Pancreas (tissue), 10 donors: ENCODE measurements around the gene CDH4. TPM values are rescaled to one million over a fixed set of nuclear protein-coding genes. Genes with fewer than 3 reads are reported as not detected.
"Not testable (repeated sequence)": the region's sequence is repeated elsewhere in the genome, so short reads cannot be mapped to it uniquely, and the experiment has no call there.

Source experiments
- ATAC-seq, 4 donors: fragments of 200-7000 bp; cut with Tn5 transposase; one replicate each; pipeline versions ENCODE4 v1.8.0 to v1.9.1; 2020; ENCODE audit warnings: mild to moderate bottlenecking in 4 of 4, moderate library complexity in 4 of 4
- DNase-seq, 6 donors: peaks; one replicate each; pipeline ENCODE4 v3.0.0-alpha.2; 2020
- FAIRE-seq: peaks from 2 replicates; lab custom pipeline; 2012; peaks lifted over from hg19 to GRCh38; lab: Jason Lieb, UNC
- H3K27ac ChIP-seq, 4 donors: fragments of 200-600 bp; sonication (generic); 1 replicate in 3 of 4; 2 replicates in 1 of 4; pipeline versions ENCODE4 v1.5.0 to v1.8.0; 2020
- H3K27me3 ChIP-seq, 4 donors: fragments of 200-600 bp; one replicate each; pipeline ENCODE4 v1.8.0; 2021
- H3K36me3 ChIP-seq, 3 donors: fragments of 200-600 bp; sonication (generic) in 1 of 3; one replicate each; pipeline versions ENCODE4 v1.5.0 to v1.8.0; 2020 to 2021
- H3K4me1 ChIP-seq, 3 donors: fragments of 200-600 bp; one replicate each; pipeline ENCODE4 v1.8.0; 2021
- H3K4me3 ChIP-seq, 4 donors: fragments of 200-600 bp; sonication (generic) in 2 of 4; one replicate each; pipeline versions ENCODE4 v1.5.0 to v1.8.0; 2020 to 2021
- H3K9me3 ChIP-seq, 4 donors: fragments of 200-600 bp; one replicate each; pipeline ENCODE4 v1.8.0; 2021
- CTCF ChIP-seq, 4 donors: fragments of 200-600 bp; sonication (generic) in 3 of 4; IDR thresholded peaks; one replicate each; pipeline versions ENCODE4 v1.5.0 to v1.8.0; 2021; ENCODE audit warnings: antibody characterized with exemption in 4 of 4
- WGBS, 2 donors: extraction: QIAGEN DNeasy Blood & Tissue Kit; methylation state at CpG; one replicate each; pipeline ENCODE4 v1.1.7; 2013; 5-methylcytosine and 5-hydroxymethylcytosine counted together
- intact Hi-C, 3 donors: fragments of 100-400 bp; cut with DNase I; formaldehyde crosslinking; loops; one replicate each; pipeline versions ENCODE4 v1.11.1 to v1.14.2; 2022
- polyA plus RNA-seq, 2 donors: library from polyadenylated mRNA; stranded (reverse); fragments of 200-250 nt; gene quantifications; one replicate each; pipeline ENCODE4 v1.2.3, GENCODE V29; 2013
- total RNA-seq, 6 donors: library from RNA; stranded (reverse); fragmentation: NEBNext Ultra II Directional in 4 of 6; extraction: Animal tissue kit (Norgen Biotek cat#: 25700) in 4 of 6; gene quantifications; one replicate each; pipeline versions ENCODE4 v1.2.1 to v1.2.4, GENCODE V29; 2021 to 2023
- donor health status: healthy with polysubstance abuse.
- donor health status: DM: no; HTN: no; CAD: no; lungs with moderate emphysema.
- donor health status: DM: no; HTN: no; CAD: no.
- donor health status: control.
- donor health status: control.
- donor health status: Bipolar disorder and iron deficiency.
- donor health status: DM: yes; HTN: yes; CAD: no.
- donor health status: DM: no; HTN: no; CAD: no.
- donor health status: DM: no; HTN: no; CAD: no.
- donor health status: DM: yes; HTN: yes; CAD: no.

CDH4 gene
- total and polyA plus RNA-seq, 8 donors = 0.04 to 1.4 (median 0.27) TPM

GRCh38 chr20:61268024-61268423, 16.0 kb downstream of the CDH4 start:
- no peak for DNase-seq
- Histone ChIP-seq H3K36me3 (no peaks in the 10 kb centered on the region), H3K4me3 (no peak overlapping the region), H3K9me3 (no peaks in the 10 kb centered on the region), H3K27ac (no peak overlapping the region), H3K27me3 (no peaks in the 10 kb centered on the region), H3K4me1 (no peaks in the 10 kb centered on the region)
- intact Hi-C loops = no loop called here
- ATAC-seq = no peak
- no peak for FAIRE-seq
- TF ChIP-seq CTCF (IDR thresholded peaks at IDR 0.05) = no peak
- WGBS, 2 donors = 62 to 77% methylated on average over 10 of the region's 10 CpGs

GRCh38 chr20:61271312-61272231, 19.5 kb downstream of the CDH4 start:
- no peak overlapping the region for H3K27ac ChIP-seq
- DNase-seq = no peak
- 49 to 55% methylated on average over 28 of the region's 28 CpGs for WGBS, 2 donors
- no peak for TF ChIP-seq CTCF (IDR thresholded peaks at IDR 0.05)
- intact Hi-C loops = no loop called here
- no peaks in the 10 kb centered on the region for H3K9me3 ChIP-seq
- no peak for ATAC-seq
- H3K36me3 ChIP-seq = no peaks in the 10 kb centered on the region
- FAIRE-seq = no peak
- H3K4me3 ChIP-seq = no peak overlapping the region
- H3K27me3 ChIP-seq = no peaks in the 10 kb centered on the region
- H3K4me1 ChIP-seq = no peaks in the 10 kb centered on the region

- H3K27me3 ChIP-seq, H3K4me1 ChIP-seq, H3K27ac ChIP-seq, DNase-seq, intact Hi-C loops, FAIRE-seq, ATAC-seq, H3K4me3 ChIP-seq, H3K9me3 ChIP-seq, H3K36me3 ChIP-seq: not testable (repeated sequence)
- 74 to 82% methylated on average over 7 of the region's 7 CpGs for WGBS, 2 donors
Observed at GRCh38 chr20:61273024-61273423, 21.0 kb downstream of the CDH4 start.

- ATAC-seq, DNase-seq, H3K27me3 ChIP-seq, H3K4me1 ChIP-seq, H3K36me3 ChIP-seq, H3K27ac ChIP-seq, FAIRE-seq, H3K9me3 ChIP-seq, intact Hi-C loops, H3K4me3 ChIP-seq: not testable (repeated sequence)
- WGBS, 2 donors = 65 to 70% methylated on average over 1 of the region's 1 CpG
Observed at GRCh38 chr20:61273666-61274065, 21.6 kb downstream of the CDH4 start.

GRCh38 chr20:61274326-61274725, 22.3 kb downstream of the CDH4 start:
- no peak overlapping the region for H3K4me3 ChIP-seq
- H3K27me3 ChIP-seq = no peaks in the 10 kb centered on the region
- FAIRE-seq (no peak), ATAC-seq (no peak), DNase-seq (no peak)
- no peaks in the 10 kb centered on the region for H3K9me3 ChIP-seq
- TF ChIP-seq CTCF (IDR thresholded peaks at IDR 0.05) = no peak
- H3K4me1 ChIP-seq = no peaks in the 10 kb centered on the region
- no peak overlapping the region for H3K27ac ChIP-seq
- intact Hi-C loops = no loop called here
- no peaks in the 10 kb centered on the region for H3K36me3 ChIP-seq
- WGBS, 2 donors = 78 to 88% methylated on average over 8 of the region's 8 CpGs

GRCh38 chr20:61278296-61278695, 26.2 kb downstream of the CDH4 start:
- Histone ChIP-seq H3K4me3 (no peak overlapping the region), H3K27ac (no peak overlapping the region), H3K36me3 (no peaks in the 10 kb centered on the region), H3K4me1 (no peaks in the 10 kb centered on the region), H3K27me3 (no peaks in the 10 kb centered on the region), H3K9me3 (no peaks in the 10 kb centered on the region)
- intact Hi-C loops = no loop called here
- no peak for ATAC-seq
- WGBS, 2 donors = 43 to 48% methylated on average over 4 of the region's 4 CpGs
- no peak for TF ChIP-seq CTCF (IDR thresholded peaks at IDR 0.05)
- FAIRE-seq = no peak
- DNase-seq = no peak
